Gastrocnemius medialis (tissue), 4 donors: ENCODE measurements around the gene PLAC1. TPM values are rescaled to one million over a fixed set of nuclear protein-coding genes. Genes with fewer than 3 reads are reported as not detected.

ENCODE experiments used
- ATAC-seq, 2 donors: fragments of 150-250 bp; one replicate each; pipeline ENCODE4 v1.9.1; 2016
- DNase-seq, 2 donors: peaks; one replicate each; pipeline ENCODE4 v3.0.0-alpha.2; 2019
- H3K27ac ChIP-seq, 4 donors: fragments of 200-600 bp; sonication (generic); 1 replicate in 1 of 4; 2 replicates in 3 of 4; pipeline ENCODE4 v1.5.1; 2016 to 2018; ENCODE audit warnings: mild to moderate bottlenecking in 2 of 4, moderate library complexity in 1 of 4
- H3K27me3 ChIP-seq, 3 donors: fragments of 200-600 bp; sonication (generic) in 2 of 3; 1 replicate in 1 of 3; 2 replicates in 2 of 3; pipeline versions ENCODE4 v1.5.1 to v1.6.0; 2016 to 2019; ENCODE audit warnings: mild to moderate bottlenecking in 1 of 3, moderate library complexity in 1 of 3
- H3K36me3 ChIP-seq, 2 donors: fragments of 200-600 bp; sonication (generic) in 1 of 2; one replicate each; pipeline ENCODE4 v1.5.1; 2017 to 2018
- H3K4me1 ChIP-seq, 2 donors: fragments of 200-600 bp; sonication (generic) in 1 of 2; one replicate each; pipeline ENCODE4 v1.5.1; 2016 to 2017; ENCODE audit warnings: mild to moderate bottlenecking in 2 of 2
- H3K4me3 ChIP-seq, 4 donors: fragments of 200-600 bp; sonication (generic) in 3 of 4; 1 replicate in 1 of 4; 2 replicates in 3 of 4; pipeline ENCODE4 v1.5.1; 2016 to 2019; ENCODE audit warnings: mild to moderate bottlenecking in 2 of 4
- H3K9me3 ChIP-seq, 3 donors: fragments of 200-600 bp; sonication (generic) in 2 of 3; 1 replicate in 1 of 3; 2 replicates in 2 of 3; pipeline ENCODE4 v1.5.1; 2016 to 2019
- POLR2A ChIP-seq, 2 donors: fragments of 450-650 bp; IDR thresholded peaks; one replicate each; pipeline ENCODE4 v1.6.1; 2017; ENCODE audit warnings: antibody characterized with exemption in 2 of 2, mild to moderate bottlenecking in 2 of 2, moderate library complexity in 2 of 2
- in situ Hi-C, 4 donors: fragments of 200-750 bp; cut with MboI; loops; one replicate each; pipeline versions ENCODE4 v1.15.0 to v1.8.0; 2017; ENCODE audit warnings: low sequenced_read_pairs in 4 of 4
- intact Hi-C: fragments of 100-400 bp; cut with DNase I; formaldehyde crosslinking; loops from one replicate; pipeline ENCODE4 v1.15.1; 2023; ENCODE audit warnings: low total_unique reads
- total RNA-seq, 4 donors: library from RNA; depleted of rRNA; stranded (reverse); fragments of >200 nt; gene quantifications; one replicate each; pipeline versions ENCODE4 v1.1.0 to v1.2.3, GENCODE V29; 2016
- TF ChIP-seq, protein P1 (sequence below), 5 experiments: fragments of 450-650 bp in 3 of 5; fragments of 200-600 bp in 2 of 5; sonication (generic) in 2 of 5; IDR thresholded peaks in 4 of 5; conservative IDR thresholded peaks in 1 of 5; 1 replicate in 4 of 5; 2 replicates in 1 of 5; pipeline ENCODE4 v1.5.1; 2016 to 2019; ENCODE audit warnings: antibody characterized with exemption in 5 of 5, mild to moderate bottlenecking in 3 of 5, moderate library complexity in 3 of 5

Gene PLAC1
- total RNA-seq, 4 donors from 2014 or later, result not detected

GRCh38 chrX:134562002-134562401, 96.3 kb downstream of the PLAC1 start:
- no peak for TF ChIP-seq POLR2A (IDR thresholded peaks at IDR 0.05)
- TF ChIP-seq, protein P1, sequence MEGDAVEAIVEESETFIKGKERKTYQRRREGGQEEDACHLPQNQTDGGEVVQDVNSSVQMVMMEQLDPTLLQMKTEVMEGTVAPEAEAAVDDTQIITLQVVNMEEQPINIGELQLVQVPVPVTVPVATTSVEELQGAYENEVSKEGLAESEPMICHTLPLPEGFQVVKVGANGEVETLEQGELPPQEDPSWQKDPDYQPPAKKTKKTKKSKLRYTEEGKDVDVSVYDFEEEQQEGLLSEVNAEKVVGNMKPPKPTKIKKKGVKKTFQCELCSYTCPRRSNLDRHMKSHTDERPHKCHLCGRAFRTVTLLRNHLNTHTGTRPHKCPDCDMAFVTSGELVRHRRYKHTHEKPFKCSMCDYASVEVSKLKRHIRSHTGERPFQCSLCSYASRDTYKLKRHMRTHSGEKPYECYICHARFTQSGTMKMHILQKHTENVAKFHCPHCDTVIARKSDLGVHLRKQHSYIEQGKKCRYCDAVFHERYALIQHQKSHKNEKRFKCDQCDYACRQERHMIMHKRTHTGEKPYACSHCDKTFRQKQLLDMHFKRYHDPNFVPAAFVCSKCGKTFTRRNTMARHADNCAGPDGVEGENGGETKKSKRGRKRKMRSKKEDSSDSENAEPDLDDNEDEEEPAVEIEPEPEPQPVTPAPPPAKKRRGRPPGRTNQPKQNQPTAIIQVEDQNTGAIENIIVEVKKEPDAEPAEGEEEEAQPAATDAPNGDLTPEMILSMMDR (IDR thresholded peaks at IDR 0.05 in 4 of 5, conservative IDR thresholded peaks at IDR 0.05 in 1 of 5), result no peak
- in situ Hi-C loops, result no loop called here
- DNase-seq, result no peak
- no peak for ATAC-seq
- Histone ChIP-seq H3K36me3 (no peaks in the 10 kb centered on the region), H3K27me3 (no peaks in the 10 kb centered on the region), H3K27ac (no peak overlapping the region), H3K4me1 (no peaks in the 10 kb centered on the region), H3K9me3 (no peaks in the 10 kb centered on the region), H3K4me3 (no peak overlapping the region)
- intact Hi-C loops, result no loop called here

DNA sequence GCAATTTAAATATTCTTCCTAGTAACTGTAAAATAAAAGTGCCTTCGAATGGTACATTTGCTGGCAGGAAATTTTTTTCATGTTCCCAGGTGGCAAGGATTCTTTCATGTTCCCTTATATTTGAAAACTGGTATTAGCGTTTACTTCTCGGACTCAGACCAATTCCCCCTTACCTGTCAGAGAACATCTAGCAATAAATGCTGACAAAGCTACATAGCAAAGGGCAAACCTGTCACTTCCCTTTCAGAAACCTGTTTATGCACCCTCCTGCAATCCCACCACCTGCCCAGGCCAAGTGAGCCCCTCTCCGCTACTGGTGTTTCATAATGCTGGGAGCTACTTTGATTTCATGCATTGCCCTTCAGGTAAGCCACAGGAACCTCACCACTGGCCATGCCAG, 100.1 kb downstream of the PLAC1 start:
- Histone ChIP-seq H3K36me3 (no peaks in the 10 kb centered on the region), H3K27me3 (no peaks in the 10 kb centered on the region), H3K4me1 (no peaks in the 10 kb centered on the region), H3K27ac (no peak overlapping the region), H3K9me3 (no peaks in the 10 kb centered on the region), H3K4me3 (no peak overlapping the region)
- no peak for DNase-seq
- in situ Hi-C loops, result no loop called here
- TF ChIP-seq, protein P1 (IDR thresholded peaks at IDR 0.05 in 4 of 5, conservative IDR thresholded peaks at IDR 0.05 in 1 of 5), result no peak
- TF ChIP-seq POLR2A (IDR thresholded peaks at IDR 0.05), result no peak
- ATAC-seq, result no peak
- intact Hi-C loops, result no loop called here

DNA sequence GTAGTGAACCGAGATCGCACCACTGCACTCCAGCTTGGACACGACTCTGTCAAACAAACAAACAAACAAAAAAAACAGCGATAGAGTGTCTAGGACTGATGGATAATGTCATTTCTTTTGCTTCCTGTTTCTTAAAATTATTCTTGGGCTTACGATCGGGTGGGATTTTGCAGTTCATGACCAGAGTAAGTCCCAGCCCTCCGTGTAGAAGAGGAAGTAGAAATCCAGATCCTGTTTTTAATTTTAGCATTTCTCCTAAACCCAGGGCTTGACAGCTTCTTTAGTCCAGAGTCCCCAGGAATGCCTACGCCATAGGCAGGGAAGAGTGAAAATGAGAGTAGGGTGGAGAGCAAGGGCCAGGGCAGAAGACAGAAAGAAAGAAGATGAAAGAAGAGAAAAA, 104.0 kb downstream of the PLAC1 start:
- in situ Hi-C loops, result no loop called here
- Histone ChIP-seq H3K4me1 (no peaks in the 10 kb centered on the region), H3K9me3 (no peaks in the 10 kb centered on the region), H3K27me3 (peaks cover 3 to 10% (median 3%) of the 10 kb centered on the region in 3 donors), H3K36me3 (no peaks in the 10 kb centered on the region), H3K4me3 (no peak overlapping the region), H3K27ac (no peak overlapping the region)
- intact Hi-C loops, result no loop called here
- no peak for ATAC-seq
- TF ChIP-seq, protein P1 (IDR thresholded peaks at IDR 0.05 in 4 of 5, conservative IDR thresholded peaks at IDR 0.05 in 1 of 5), result no peak
- no peak for TF ChIP-seq POLR2A (IDR thresholded peaks at IDR 0.05)
- DNase-seq, result no peak

DNA sequence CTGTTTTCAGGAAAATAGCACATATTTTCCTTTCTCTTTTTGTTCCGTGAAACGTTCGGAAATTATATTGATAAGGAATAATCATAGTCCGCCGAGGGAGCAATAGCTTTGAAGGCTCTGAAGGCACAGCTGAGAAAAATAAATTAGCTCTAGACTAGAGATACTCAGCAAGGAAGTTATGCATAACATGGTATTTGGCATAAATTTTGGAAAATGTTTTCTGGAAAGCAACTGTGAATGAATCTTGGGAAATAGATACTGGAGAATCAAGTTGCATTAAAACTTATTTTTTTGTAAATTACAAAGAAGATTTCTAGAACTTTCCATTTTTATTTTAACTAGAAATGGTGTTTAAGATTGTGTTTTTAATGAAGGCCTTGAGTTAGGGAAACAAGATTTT, 105.9 kb downstream of the PLAC1 start:
- H3K4me1 ChIP-seq, result peaks cover 0 to 13% of the 10 kb centered on the region in 2 donors
- TF ChIP-seq POLR2A (IDR thresholded peaks at IDR 0.05), result no peak
- TF ChIP-seq, protein P1 (IDR thresholded peaks at IDR 0.05 in 4 of 5, conservative IDR thresholded peaks at IDR 0.05 in 1 of 5), result no peak
- no peaks in the 10 kb centered on the region for H3K9me3 ChIP-seq
- DNase-seq, result no peak
- H3K27ac ChIP-seq, result no peak overlapping the region
- intact Hi-C loops (no loop called here), in situ Hi-C loops (no loop called here)
- peaks cover 7 to 20% (median 19%) of the 10 kb centered on the region in 3 donors for H3K27me3 ChIP-seq
- no peak for ATAC-seq
- H3K36me3 ChIP-seq, result no peaks in the 10 kb centered on the region
- no peak overlapping the region for H3K4me3 ChIP-seq

- Histone ChIP-seq H3K27me3 (peaks cover 13 to 27% (median 21%) of the 10 kb centered on the region in 3 donors), H3K4me3 (peak overlapping the region in 1 of 4 donors; percentile 59), H3K36me3 (no peaks in the 10 kb centered on the region), H3K4me1 (peaks cover 0 to 13% of the 10 kb centered on the region in 2 donors), H3K9me3 (no peaks in the 10 kb centered on the region), H3K27ac (no peak overlapping the region)
- DNase-seq (no peak), ATAC-seq (no peak)
- no peak for TF ChIP-seq POLR2A (IDR thresholded peaks at IDR 0.05)
- TF ChIP-seq, protein P1 (IDR thresholded peaks at IDR 0.05 in 4 of 5, conservative IDR thresholded peaks at IDR 0.05 in 1 of 5), result no peak
- intact Hi-C loops, result no loop called here
- in situ Hi-C loops, result no loop called here
Measured at GRCh38 chrX:134551376-134552048, 106.8 kb downstream of the PLAC1 start.
